D721Med (cell line): ENCODE results near the gene SLC46A1.
"Not testable (repeated sequence)": the region's sequence is repeated elsewhere in the genome, so short reads cannot be mapped to it uniquely, and the experiment has no call there.

ENCODE experiments used
- DNase-seq: peaks from one replicate; pipeline ENCODE4 v3.0.0; 2011; ENCODE audit warnings: low spot score; ENCODE audit not compliant: insufficient read length
- FAIRE-seq: peaks from 2 replicates; lab custom pipeline; 2011; peaks lifted over from hg19 to GRCh38; lab: Jason Lieb, UNC
- TF ChIP-seq, protein P1 (sequence below): IDR thresholded peaks from 2 replicates; pipeline ENCODE4 v1.5.1; 2012; ENCODE audit warnings: mild to moderate bottlenecking, control low read depth; ENCODE audit not compliant: insufficient read depth; ENCODE audit errors: missing control alignments

Gene SLC46A1

GRCh38 chr17:28405632-28406472 lies at the start of gene SLC46A1:
TSS of gene SLC46A1 (minus strand) at chr17:28406212. CDS start at chr17:28406114, 98 bp downstream.
- FAIRE-seq (no peak), DNase-seq (peak; percentile 58)
- TF ChIP-seq, protein P1, sequence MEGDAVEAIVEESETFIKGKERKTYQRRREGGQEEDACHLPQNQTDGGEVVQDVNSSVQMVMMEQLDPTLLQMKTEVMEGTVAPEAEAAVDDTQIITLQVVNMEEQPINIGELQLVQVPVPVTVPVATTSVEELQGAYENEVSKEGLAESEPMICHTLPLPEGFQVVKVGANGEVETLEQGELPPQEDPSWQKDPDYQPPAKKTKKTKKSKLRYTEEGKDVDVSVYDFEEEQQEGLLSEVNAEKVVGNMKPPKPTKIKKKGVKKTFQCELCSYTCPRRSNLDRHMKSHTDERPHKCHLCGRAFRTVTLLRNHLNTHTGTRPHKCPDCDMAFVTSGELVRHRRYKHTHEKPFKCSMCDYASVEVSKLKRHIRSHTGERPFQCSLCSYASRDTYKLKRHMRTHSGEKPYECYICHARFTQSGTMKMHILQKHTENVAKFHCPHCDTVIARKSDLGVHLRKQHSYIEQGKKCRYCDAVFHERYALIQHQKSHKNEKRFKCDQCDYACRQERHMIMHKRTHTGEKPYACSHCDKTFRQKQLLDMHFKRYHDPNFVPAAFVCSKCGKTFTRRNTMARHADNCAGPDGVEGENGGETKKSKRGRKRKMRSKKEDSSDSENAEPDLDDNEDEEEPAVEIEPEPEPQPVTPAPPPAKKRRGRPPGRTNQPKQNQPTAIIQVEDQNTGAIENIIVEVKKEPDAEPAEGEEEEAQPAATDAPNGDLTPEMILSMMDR = no peak

DNA sequence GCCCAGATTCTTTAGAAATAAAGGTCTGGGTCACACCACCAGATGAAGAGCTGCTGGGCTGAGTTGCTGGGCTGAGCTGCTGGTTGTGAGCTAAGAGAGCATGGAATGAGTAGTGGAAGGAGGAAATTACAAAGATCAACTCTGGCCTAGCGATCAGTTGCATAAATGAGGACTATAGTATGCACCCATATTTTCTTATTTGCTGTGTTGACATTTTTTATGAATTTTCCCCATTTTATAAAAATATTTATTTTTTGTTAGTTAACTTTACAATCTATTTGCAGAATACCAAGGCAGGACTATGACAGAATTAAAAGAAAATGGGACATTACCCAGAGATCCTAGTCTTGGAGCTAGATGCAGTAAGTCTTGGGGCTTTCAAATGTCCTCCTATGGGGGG lies 43.8 kb upstream of the SLC46A1 start:
- DNase-seq (no peak), FAIRE-seq (no peak)
- TF ChIP-seq, protein P1 = no peak

GRCh38 chr17:28447396-28447760 lies 41.4 kb upstream of the SLC46A1 start:
- TF ChIP-seq, protein P1 = no peak
- FAIRE-seq (no peak), DNase-seq (no peak)

- DNase-seq (no peak), FAIRE-seq (no peak)
- TF ChIP-seq, protein P1 = no peak
Measured at GRCh38 chr17:28446716-28447395, 40.8 kb upstream of the SLC46A1 start.

DNA sequence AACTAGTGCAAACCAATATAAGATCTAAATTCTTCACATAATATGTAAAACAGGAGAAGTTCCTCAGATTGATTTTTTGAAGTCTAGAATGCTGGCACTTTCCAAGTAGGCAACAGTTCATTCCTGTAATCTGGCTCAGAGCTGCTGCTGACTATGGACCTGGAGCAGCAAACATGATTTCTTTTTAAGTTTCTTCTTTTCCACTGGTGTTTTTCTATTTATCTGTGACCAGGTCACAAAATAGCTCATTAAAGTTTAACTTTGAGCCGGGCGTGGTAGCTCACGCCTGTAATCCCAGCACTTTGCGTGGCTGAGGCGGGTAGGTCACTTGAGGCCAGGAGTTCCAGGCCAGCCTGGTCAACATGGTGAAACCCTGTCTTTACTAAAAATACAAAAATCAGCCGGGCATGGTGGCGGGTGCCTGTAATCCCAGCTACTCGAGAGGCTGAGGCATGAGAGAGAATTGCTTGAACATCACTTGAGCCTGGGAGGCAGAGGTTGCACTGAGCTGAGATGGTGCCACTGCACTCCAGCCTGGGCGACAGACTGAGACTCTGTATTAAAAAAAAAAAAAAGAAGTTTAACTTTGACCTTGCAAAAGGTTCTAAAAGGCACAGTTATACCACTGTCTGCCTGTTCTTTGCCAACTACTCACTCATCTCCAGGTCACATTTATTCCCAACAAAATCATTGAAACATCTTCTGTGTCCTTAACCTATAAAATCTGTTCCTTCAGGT lies 38.1 kb upstream of the SLC46A1 start:
- TF ChIP-seq, protein P1 = no peak
- FAIRE-seq (no peak), DNase-seq (no peak)

GRCh38 chr17:28434326-28434725 lies 28.3 kb upstream of the SLC46A1 start:
- not testable (repeated sequence) for DNase-seq, FAIRE-seq

- TF ChIP-seq, protein P1 = no peak
- DNase-seq (peak; percentile 36), FAIRE-seq (peak; percentile 96)
Measured at GRCh38 chr17:28433721-28434120, 27.7 kb upstream of the SLC46A1 start.

GRCh38 chr17:28427982-28428381 lies 22.0 kb upstream of the SLC46A1 start:
- DNase-seq, FAIRE-seq: not testable (repeated sequence)
